ENCODE measurements around the gene FGFR3.

The FGFR3 gene

DNA sequence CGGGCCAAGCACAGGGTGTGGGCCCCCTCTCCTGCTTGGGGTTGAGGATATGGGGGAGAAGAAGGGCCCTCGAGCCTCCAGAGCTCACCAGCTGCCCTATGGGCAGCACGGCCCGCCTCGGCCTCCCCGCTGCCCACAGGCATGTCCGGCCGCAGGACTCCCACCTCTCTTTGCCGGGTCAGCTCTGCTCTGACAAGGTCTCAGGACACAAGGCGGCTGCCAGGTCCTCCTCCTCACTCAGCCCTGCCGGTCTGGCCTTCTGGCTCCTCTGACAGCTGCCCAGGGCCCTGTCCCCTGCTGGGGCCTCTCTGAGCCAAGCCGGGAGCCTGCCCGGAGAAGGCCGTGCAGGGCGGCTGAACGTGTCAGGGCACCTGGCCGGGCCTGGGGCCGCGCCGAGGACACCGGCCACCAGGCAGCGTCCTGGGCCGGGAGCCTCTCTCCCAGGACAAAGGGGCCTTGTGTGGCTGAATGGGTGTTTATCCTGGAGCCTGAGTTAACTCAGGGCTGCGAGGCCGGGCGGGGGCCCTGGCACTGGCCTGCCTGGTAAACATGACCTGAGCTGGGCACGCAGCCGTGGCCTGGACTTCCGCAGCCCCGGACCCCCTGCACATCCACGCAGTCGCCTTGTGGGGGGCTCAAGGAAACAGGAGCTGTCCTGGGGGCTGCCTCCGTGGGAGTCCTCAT is 46.0 kb upstream of the FGFR3 start:
- DNase-seq (ENCODE audit: low read depth) = no peak
- H3K4me3 ChIP-seq (ENCODE audit: low read depth, low read length) = no peak overlapping the region
- TF ChIP-seq, protein P1, sequence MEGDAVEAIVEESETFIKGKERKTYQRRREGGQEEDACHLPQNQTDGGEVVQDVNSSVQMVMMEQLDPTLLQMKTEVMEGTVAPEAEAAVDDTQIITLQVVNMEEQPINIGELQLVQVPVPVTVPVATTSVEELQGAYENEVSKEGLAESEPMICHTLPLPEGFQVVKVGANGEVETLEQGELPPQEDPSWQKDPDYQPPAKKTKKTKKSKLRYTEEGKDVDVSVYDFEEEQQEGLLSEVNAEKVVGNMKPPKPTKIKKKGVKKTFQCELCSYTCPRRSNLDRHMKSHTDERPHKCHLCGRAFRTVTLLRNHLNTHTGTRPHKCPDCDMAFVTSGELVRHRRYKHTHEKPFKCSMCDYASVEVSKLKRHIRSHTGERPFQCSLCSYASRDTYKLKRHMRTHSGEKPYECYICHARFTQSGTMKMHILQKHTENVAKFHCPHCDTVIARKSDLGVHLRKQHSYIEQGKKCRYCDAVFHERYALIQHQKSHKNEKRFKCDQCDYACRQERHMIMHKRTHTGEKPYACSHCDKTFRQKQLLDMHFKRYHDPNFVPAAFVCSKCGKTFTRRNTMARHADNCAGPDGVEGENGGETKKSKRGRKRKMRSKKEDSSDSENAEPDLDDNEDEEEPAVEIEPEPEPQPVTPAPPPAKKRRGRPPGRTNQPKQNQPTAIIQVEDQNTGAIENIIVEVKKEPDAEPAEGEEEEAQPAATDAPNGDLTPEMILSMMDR (IDR thresholded peaks at IDR 0.05; ENCODE audit: control insufficient read depth, extremely low read depth, insufficient read depth) = no peak

DNA sequence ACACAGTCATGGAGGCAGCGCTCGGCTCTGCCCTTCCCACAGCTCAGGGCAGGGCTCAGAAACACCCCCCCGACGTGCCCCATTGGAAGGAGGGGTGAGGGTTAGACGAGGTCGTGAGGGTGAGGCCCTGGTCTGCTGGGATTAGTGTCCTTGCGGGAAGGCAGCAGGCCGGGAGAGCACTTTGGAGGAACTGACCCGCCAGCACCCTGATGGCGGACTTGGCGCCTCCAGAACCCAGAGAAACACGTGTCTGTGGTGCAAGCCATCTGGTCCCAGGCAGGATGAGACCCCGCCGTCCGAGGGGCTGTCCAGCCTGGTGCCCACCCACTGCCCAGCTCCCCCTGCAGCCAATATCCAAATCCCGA is 45.5 kb upstream of the FGFR3 start:
- TF ChIP-seq, protein P1 (IDR thresholded peaks at IDR 0.05; ENCODE audit: control insufficient read depth, extremely low read depth, insufficient read depth) = no peak
- no peak for DNase-seq (ENCODE audit: low read depth)
- H3K4me3 ChIP-seq (ENCODE audit: low read depth, low read length) = no peak overlapping the region

- H3K4me3 ChIP-seq (ENCODE audit: low read depth, low read length) = no peak overlapping the region
- no peak for DNase-seq (ENCODE audit: low read depth)
- TF ChIP-seq, protein P1 (IDR thresholded peaks at IDR 0.05; ENCODE audit: control insufficient read depth, extremely low read depth, insufficient read depth) = peak; percentile 70
Observed at GRCh38 chr4:1748465-1748995, 44.6 kb upstream of the FGFR3 start.

GRCh38 chr4:1749370-1749769 is 43.7 kb upstream of the FGFR3 start:
- TF ChIP-seq, protein P1 (IDR thresholded peaks at IDR 0.05; ENCODE audit: control insufficient read depth, extremely low read depth, insufficient read depth) = no peak
- DNase-seq (ENCODE audit: low read depth) = no peak
- no peak overlapping the region for H3K4me3 ChIP-seq (ENCODE audit: low read depth, low read length)

- TF ChIP-seq, protein P1 (IDR thresholded peaks at IDR 0.05; ENCODE audit: control insufficient read depth, extremely low read depth, insufficient read depth) = no peak
- no peak overlapping the region for H3K4me3 ChIP-seq (ENCODE audit: low read depth, low read length)
- DNase-seq (ENCODE audit: low read depth) = no peak
Observed at GRCh38 chr4:1749826-1750225, 43.3 kb upstream of the FGFR3 start.

DNA sequence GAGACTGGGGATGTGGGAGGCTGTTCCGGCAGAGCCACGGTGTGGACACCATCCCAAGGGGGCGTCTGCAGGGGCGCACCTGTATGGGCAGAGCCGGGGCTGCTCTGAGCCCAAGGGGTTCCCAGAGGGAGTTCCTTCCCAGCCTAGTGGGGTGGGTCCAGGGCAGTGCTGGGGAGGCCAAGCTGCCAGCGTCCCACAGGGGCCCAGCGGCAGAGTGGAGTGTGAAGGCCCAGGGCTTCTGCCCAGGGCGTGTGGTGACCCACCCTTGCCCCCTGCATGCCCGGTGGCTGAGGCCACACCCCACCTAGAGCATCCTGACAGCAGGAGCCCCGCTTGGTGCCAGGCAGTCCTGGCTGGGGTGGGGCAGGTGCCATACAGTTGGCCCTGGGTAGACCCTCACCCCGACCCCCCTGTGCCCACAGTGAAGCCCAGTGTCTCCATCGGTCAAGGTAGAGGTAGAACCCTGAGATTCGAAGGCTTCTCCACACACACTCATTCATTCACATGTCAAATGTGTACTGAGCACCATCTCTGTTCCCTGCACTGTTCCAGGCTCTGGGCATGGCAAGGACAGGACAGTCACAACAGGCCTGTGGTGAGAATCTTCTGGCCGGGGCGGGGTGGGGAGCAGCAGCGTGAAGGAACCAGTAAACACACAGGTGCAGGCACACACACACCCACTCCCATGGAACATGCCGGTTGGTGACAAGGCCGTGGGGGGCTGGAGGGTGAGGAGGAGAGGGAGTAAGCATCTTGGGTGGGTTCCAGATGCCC is 42.5 kb upstream of the FGFR3 start:
- TF ChIP-seq, protein P1 (IDR thresholded peaks at IDR 0.05; ENCODE audit: control insufficient read depth, extremely low read depth, insufficient read depth) = no peak
- H3K4me3 ChIP-seq (ENCODE audit: low read depth, low read length) = no peak overlapping the region
- no peak for DNase-seq (ENCODE audit: low read depth)

All from LNCaP clone FGC (cell line).